Fibroblast of peridontal ligament (primary cell): ENCODE measurements around the gene WDSUB1.

ENCODE experiments used
- DNase-seq: peaks from one replicate; pipeline ENCODE4 v3.0.0-alpha.2; 2010; ENCODE audit errors: extremely low read depth

The WDSUB1 gene, protein sequence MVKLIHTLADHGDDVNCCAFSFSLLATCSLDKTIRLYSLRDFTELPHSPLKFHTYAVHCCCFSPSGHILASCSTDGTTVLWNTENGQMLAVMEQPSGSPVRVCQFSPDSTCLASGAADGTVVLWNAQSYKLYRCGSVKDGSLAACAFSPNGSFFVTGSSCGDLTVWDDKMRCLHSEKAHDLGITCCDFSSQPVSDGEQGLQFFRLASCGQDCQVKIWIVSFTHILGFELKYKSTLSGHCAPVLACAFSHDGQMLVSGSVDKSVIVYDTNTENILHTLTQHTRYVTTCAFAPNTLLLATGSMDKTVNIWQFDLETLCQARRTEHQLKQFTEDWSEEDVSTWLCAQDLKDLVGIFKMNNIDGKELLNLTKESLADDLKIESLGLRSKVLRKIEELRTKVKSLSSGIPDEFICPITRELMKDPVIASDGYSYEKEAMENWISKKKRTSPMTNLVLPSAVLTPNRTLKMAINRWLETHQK

GRCh38 chr2:159285929-159286708 is at the start of gene WDSUB1:
WDSUB1 (minus strand) TSS chr2:159286703; CDS start chr2:159283069, 3,634 bp downstream.
- DNase-seq = peak; percentile 54

DNA sequence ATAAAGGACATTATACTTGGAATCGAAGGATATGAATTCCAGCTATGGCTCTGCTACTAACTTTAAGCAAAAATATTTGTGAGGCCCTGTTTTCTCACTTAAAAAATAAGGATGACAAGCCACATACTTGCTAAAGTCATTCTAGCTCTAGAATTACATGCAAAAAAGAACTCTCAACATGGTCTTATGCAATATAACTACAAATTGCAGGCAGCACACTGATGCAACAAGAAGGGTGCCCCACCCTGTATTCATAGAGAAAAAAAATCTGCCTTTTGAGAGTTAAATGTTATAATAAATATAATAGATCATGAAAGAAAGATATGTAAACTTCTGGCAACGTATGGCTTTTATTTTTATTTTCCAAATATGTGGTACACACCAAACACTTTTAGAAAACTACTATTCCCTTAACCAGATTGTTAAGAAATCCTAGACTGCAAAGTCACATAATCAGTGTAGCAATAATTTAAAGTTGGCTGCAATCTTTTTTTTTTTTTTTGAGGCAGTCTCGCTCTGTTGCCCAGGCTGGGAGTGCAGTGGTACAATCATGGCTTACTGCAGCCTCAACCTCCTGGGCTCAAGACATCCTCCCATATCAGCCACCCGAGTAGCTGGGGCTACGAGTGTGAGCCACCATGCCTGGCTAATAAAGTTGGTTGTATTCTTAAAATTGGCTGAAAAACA is 40.2 kb upstream of the WDSUB1 start:
- peak; percentile 86 for DNase-seq

- DNase-seq = no peak
Observed at GRCh38 chr2:159322419-159322818, 35.9 kb upstream of the WDSUB1 start.

DNA sequence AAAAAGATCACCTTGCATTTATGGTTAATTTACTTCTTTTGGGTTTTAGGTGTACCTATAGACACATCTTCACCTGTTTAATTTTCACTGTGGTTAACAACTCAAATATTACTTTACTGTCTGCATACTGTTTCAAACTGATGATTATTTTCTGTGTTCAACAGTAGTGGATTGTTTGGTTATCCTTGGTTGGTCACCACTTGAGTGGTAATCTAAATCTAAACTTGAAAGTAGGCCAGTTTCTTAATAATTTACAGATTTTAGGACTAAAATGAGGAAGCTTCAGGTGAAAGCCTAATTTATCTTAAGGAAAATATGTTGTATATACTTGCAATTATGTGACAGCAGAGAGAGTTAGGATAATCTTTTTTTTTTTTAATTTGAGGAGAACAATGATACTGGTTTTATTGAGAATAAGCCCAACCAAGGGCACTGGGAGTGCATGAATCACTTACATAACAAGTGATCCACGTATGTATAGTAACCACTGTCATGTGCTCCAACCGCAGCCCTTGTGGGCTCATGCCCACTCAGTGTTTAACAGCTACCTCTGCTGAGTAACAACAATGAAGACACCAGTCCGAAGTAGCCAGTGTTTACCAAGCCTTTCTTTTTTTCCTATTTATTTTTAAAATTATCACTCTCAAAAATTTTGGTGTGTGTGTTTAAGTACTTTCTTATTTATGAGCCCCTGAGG is 31.0 kb upstream of the WDSUB1 start:
- DNase-seq = peak; percentile 39

GRCh38 chr2:159307942-159308341 is 21.4 kb upstream of the WDSUB1 start:
- no peak for DNase-seq

DNA sequence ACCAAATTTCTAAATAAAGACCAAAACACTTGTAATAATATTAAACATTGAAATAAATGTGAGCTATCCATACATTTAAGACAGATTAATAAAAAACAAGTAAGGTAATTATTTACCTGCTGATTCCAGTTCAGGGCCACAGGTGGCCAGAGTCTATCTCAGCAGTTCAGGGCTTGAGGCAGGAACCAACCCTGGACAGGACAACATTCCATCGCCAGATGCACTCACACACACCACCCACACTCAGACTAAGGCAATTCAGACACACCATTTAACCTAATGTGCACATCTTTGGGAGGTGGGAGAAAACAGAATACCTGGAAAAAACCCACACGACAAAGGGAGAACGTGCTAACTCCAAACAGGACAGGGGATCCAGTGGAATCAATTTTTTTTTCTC is 14.1 kb upstream of the WDSUB1 start:
- DNase-seq = no peak

GRCh38 chr2:159298967-159299366 is 12.5 kb upstream of the WDSUB1 start:
- peak; percentile 23 for DNase-seq

DNA sequence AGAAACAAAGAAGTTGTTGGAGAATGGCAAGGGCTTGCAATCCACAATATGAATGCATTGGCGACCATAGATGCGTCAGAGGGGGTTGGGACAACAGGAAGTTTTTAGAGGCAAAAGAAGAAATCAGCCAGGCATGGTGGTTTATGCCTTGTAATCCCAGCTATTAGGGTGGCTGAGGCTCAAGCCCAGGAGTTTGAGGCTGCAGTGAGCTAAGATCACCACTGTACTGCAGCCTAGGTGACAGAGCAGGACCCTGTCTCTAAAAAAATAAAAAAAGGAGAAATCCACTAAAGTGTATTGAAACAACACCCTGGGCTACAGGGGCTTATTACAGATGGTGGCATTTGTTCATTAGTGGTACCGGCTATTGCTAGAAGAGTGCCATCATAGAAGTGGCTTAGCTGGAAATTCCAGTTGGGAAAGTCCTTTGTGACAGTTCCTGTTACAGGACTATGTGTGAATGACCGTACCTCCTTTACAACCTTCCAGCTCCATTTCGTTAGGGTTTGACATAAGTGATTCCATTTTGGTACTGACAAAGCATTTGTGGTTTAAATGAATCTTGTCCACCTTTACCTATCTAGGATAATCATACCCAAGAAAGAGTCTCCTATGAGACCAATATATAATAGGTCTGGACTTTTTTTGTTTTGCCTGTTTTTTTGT is 10.7 kb upstream of the WDSUB1 start:
- no peak for DNase-seq

DNA sequence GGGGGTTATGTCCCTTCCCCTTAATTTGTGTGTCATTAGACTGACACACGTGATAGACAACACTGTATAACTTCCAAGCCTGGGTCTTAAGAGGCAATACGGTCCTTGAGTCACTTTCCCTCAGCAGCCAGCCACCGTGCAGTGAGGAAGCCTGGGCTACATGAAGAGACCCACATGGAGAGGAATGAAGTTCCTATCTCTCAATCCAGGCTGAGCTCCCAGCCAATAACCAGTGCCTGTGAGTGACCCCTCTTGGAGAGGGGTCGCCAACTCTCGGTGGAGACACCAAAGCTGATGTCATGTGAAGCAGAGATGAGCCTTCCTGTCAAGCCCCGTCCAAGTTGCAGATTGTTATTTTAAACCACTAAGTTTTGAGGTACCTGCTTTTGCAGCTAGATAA is 5.7 kb upstream of the WDSUB1 start:
- no peak for DNase-seq

DNA sequence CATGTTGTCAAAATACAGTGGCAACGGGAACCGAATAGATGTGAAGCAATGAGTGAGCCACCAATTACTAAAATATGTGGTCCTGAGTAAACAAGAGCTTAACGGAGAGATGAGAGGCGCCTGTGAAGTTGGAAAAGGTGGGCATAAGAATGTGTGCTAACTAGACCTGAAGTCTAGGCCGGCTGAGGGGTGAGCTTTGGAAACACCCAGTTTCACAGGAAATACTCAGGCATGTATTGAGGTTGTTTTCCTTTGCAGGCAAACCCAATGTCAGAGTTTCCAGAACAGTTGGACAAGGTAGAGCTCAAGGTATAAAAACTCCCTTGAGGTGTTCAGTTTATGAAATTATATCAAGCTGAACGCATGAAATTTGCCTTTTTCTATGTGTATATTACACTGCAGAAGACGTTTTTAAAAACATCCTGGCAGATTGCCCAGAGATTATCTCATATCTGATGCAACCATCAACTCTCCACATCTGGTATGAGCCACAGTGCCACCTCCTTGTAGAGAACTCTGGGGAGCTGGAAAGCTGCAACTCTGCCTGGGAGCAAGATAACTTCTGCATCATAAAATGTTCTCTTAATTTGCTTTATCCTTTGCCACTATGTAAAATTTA is 3.9 kb upstream of the WDSUB1 start:
- peak; percentile 98 for DNase-seq

GRCh38 chr2:159287733-159288132 is 1.2 kb upstream of the WDSUB1 start:
- DNase-seq = no peak

- DNase-seq = peak; percentile 91
Observed at GRCh38 chr2:159286709-159287441, 372 bp upstream of the WDSUB1 start.

DNA sequence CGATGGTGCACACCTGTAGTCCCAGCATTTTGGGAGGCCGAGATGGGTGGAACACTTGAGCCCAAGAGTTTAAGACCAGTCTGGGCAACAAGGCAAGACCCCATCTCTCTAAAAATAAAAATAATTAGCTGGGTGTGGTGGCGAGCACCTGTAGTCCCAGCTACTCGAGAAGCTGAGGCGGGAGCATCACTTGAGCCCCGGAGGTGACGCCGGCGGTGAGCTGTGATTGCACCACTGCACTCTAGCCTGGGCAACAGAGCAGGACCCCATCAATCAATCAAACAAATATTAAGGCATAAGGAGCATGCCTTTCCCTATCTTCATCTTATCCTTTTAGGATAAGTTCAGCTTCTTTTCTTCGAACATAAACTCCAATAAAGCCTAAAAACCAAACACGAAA is 1.1 kb downstream of the WDSUB1 start:
- DNase-seq = no peak

GRCh38 chr2:159283529-159283928 is 3.0 kb downstream of the WDSUB1 start:
- no peak for DNase-seq

DNA sequence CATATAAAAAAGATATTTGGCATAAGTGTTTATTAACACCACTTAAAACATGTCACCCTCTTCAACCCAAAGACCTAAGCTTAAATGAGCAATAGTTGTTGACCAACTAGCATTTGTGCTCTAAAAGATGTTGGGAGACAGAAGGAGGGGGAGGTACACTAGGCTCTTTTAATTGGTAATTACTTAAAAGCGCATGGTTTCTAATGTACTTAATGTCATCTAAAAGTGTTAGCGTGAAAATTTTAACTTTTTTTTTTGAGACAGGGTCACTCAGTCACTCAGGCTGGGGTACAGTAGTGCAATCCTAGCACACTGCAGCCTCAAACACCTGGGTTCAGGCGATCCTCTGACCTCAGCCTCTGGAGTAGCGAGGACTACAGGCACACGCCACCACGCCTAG is 5.5 kb downstream of the WDSUB1 start:
- no peak for DNase-seq

GRCh38 chr2:159279700-159280099 is 6.8 kb downstream of the WDSUB1 start:
- no peak for DNase-seq

GRCh38 chr2:159275111-159275510 is 11.4 kb downstream of the WDSUB1 start:
- no peak for DNase-seq

GRCh38 chr2:159272156-159272555 is 14.3 kb downstream of the WDSUB1 start:
- DNase-seq = no peak

DNA sequence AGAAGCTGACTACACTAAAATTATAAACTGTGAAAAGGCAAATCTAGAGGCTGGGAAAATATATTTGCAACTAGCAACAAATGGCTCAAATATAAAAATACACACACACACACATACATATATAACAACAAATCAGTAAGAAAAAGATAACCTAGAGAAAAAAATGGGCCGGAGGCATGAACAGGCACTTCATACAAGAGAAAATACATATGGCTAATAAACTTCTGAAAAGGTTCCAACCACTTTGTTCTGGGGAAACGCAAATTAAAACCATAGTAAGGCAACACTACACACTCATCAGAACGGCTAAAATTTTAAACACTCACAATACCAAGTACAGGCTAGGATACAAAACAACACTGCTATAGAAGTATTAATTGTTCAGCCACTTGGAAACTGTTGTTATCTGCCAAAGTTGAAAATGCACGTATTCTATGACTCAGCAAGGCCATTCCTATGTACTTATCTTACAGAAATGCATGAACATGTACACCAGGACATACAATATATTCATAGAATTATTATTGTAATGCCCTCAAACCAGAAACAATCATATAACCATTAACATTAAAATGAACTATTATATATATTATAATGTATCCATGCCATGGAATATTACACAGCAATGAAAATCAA is 15.6 kb downstream of the WDSUB1 start:
- DNase-seq = no peak

- no peak for DNase-seq
Observed at GRCh38 chr2:159267921-159268320, 18.6 kb downstream of the WDSUB1 start.
